Measurements from ENCODE around the gene CMTR1. TPM values are rescaled to one million over a fixed set of nuclear protein-coding genes. Genes with fewer than 3 reads are reported as not detected.

The CMTR1 gene
- total and polyA plus RNA-seq, 11 donors: 16.3 to 40.7 (median 28.4) TPM

DNA sequence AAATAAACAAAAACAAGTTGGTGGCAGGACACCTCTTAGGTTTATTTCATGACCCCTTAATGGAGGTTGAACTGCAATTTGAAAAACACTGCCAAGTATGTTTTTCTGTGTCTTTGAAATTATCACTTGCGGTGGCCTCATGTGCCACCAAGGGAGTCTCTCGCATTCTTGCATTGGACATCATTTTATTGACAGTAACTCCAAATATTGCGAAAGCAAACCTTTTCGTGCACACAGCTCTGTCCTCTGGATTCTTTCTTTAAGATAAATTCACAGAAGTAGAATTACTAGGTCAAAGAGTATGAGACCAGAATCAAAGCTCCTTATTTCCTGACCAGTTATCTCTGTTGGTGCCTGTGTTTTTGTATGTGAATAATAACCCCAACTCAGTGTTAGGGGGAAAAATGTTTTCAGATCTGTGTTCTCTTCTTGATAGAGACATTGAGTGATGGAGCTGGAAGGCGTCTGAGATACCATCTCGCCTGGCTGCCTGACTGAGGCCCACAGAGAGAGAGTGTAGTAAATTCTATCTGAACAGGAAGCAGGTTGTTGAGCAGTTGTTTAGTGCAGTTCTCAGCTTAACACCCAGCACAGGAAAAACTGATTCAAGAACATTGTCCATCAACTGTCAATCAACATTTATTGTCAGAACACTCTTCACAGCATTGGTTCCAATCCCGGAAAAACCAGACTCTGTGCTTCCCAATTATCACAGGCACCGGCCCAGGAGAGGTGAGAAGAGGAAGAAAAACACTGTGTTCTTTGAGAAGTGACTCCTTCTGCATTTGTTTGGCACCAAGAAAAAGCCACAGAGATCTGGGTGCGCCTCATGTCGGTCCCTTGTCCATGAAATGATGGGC is 68.8 kb downstream of the CMTR1 start:
- Histone ChIP-seq H3K36me3 (no peaks in the 10 kb centered on the region), H3K27ac (peak overlapping the region in 2 of 12 donors; percentile 26 to 76), H3K9me3 (no peaks in the 10 kb centered on the region), H3K4me1 (peaks cover 0 to 28% (median 6%) of the 10 kb centered on the region in 12 donors), H3K27me3 (no peaks in the 10 kb centered on the region), H3K4me3 (no peak overlapping the region)
- no peak for ATAC-seq
- no peak for DNase-seq
- WGBS, 4 donors: 64 to 77% (median 67%) methylated on average over 10 of the region's 10 CpGs
- TF ChIP-seq POLR2A (IDR thresholded peaks at IDR 0.05): no peak
- TF ChIP-seq, protein P1, sequence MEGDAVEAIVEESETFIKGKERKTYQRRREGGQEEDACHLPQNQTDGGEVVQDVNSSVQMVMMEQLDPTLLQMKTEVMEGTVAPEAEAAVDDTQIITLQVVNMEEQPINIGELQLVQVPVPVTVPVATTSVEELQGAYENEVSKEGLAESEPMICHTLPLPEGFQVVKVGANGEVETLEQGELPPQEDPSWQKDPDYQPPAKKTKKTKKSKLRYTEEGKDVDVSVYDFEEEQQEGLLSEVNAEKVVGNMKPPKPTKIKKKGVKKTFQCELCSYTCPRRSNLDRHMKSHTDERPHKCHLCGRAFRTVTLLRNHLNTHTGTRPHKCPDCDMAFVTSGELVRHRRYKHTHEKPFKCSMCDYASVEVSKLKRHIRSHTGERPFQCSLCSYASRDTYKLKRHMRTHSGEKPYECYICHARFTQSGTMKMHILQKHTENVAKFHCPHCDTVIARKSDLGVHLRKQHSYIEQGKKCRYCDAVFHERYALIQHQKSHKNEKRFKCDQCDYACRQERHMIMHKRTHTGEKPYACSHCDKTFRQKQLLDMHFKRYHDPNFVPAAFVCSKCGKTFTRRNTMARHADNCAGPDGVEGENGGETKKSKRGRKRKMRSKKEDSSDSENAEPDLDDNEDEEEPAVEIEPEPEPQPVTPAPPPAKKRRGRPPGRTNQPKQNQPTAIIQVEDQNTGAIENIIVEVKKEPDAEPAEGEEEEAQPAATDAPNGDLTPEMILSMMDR (IDR thresholded peaks at IDR 0.05): no peak
- intact Hi-C loops (cut with DNase I): no loop called here

DNA sequence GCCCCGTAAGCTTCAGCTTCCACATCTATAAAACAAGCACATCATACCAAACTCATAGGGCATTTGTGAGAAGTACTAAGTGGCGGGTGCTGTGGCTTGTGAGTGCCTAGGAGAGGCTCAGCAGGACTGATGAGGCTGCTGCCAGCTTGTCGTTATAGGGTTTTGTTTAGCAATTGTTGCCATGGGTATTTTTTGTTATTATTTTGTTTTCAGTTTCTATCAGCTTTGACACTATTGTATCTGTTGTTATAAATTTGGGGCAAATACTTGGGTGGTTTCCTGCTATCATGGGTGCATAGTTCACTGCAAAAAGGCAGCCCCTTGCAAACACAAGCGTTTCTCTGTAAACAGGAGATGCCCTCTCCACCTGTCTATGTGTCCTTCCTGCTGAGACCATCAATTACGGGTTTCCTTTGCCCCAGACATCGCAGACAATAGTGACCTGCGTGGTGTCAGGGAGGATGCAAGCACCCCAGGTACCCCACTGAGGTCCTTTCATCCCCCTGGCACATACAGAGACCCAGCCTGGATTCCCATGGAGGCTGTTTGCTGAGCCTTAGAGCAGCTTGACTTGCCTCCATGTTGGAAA is 69.8 kb downstream of the CMTR1 start:
- intact Hi-C loops (cut with DNase I): no loop called here
- 60 to 75% (median 66%) methylated on average over 7 of the region's 7 CpGs for WGBS, 4 donors
- no peak for TF ChIP-seq POLR2A (IDR thresholded peaks at IDR 0.05)
- TF ChIP-seq, protein P1 (IDR thresholded peaks at IDR 0.05): no peak

DNA sequence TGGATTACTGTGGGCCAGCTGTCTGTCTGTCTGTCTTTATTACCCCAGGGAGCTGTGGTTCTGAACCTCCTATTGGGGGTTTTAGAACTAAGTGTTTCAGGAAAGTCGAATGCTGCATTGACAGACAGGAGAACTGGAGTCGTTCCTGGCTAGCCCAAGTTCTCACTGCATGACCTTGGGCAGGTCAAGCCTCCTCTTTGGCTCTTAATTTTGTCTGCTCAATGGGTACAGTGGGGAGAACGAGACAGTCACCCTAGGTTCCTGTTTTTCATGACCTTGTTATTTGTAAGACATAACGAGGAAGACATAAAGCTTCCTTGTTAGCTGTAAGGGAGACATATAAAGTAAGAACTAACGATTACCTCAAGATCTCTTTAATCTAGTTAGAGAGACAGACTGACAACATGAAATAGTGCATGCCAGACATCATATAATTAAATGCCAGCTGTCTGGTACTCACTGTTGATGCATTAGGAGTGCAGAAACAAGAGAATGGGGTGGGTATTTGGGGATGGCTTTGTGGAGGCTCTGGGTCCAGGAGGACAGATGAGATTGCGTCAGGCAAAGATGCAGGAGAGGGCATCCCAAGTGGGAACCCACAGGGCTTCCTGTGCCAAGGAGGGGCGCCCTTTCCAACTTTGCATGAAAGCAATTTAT is 70.4 kb downstream of the CMTR1 start:
- peaks cover 0 to 28% (median 6%) of the 10 kb centered on the region in 12 donors for H3K4me1 ChIP-seq
- TF ChIP-seq POLR2A (IDR thresholded peaks at IDR 0.05): no peak
- TF ChIP-seq, protein P1 (IDR thresholded peaks at IDR 0.05): no peak
- no peaks in the 10 kb centered on the region for H3K9me3 ChIP-seq
- H3K36me3 ChIP-seq: no peaks in the 10 kb centered on the region
- H3K27me3 ChIP-seq: no peaks in the 10 kb centered on the region
- ATAC-seq: no peak
- no peak overlapping the region for H3K4me3 ChIP-seq
- intact Hi-C loops (cut with DNase I): no loop called here
- 74 to 83% (median 76%) methylated on average over 7 of the region's 7 CpGs for WGBS, 4 donors
- no peak for DNase-seq
- peak overlapping the region in 1 of 12 donors; percentile 76 for H3K27ac ChIP-seq

More for the DNA sequence above, 69.8 kb downstream of the CMTR1 start:
- Histone ChIP-seq H3K27me3 (no peaks in the 10 kb centered on the region), H3K27ac (peak overlapping the region in 2 of 12 donors; percentile 26 to 76), H3K36me3 (no peaks in the 10 kb centered on the region), H3K4me3 (no peak overlapping the region), H3K4me1 (peaks cover 0 to 28% (median 6%) of the 10 kb centered on the region in 12 donors), H3K9me3 (no peaks in the 10 kb centered on the region)
- DNase-seq (no peak), ATAC-seq (no peak)

DNA sequence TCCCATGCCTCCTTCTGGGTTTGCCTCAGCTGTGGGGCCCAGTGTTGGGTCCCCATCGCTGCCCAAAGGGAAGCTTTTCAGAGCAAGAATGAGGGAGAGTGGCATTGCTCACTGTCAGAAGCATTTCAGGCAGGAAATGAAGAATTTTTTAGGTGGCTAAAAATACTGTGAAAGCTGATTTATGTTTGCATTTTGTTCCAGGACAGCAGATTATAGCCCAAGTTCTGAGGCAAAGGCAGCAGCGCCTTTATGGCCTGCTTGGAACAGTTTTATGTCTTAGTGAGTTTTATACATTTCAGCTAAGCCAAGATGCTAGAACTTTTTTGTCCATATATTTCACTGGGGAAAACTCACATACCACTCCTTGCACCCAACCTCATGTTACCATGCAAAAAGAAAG is 71.0 kb downstream of the CMTR1 start:
- no peak overlapping the region for H3K4me3 ChIP-seq
- ATAC-seq (no peak), DNase-seq (no peak)
- H3K36me3 ChIP-seq: no peaks in the 10 kb centered on the region
- peak overlapping the region in 1 of 12 donors; percentile 76 for H3K27ac ChIP-seq
- peaks cover 0 to 22% (median 3%) of the 10 kb centered on the region in 12 donors for H3K4me1 ChIP-seq
- no peaks in the 10 kb centered on the region for H3K9me3 ChIP-seq
- intact Hi-C loops (cut with DNase I): no loop called here
- TF ChIP-seq POLR2A (IDR thresholded peaks at IDR 0.05): no peak
- TF ChIP-seq, protein P1 (IDR thresholded peaks at IDR 0.05): no peak
- WGBS, 4 donors: 76 to 79% (median 79%) methylated on average over 2 of the region's 2 CpGs
- H3K27me3 ChIP-seq: no peaks in the 10 kb centered on the region
